GM13976 (cell line): ENCODE measurements around the gene PHLPP2.
A peak's percentile ranks its signal among the peaks of the same experiment; 100 is the strongest.

Experiments used
- DNase-seq: peaks from one replicate; pipeline ENCODE4 v3.0.0; 2012; ENCODE audit warnings: low spot score
- CTCF ChIP-seq: IDR thresholded peaks from 2 replicates; pipeline ENCODE4 v1.5.1; 2012; ENCODE audit warnings: borderline replicate concordance, mild to moderate bottlenecking; ENCODE audit not compliant: insufficient read depth; ENCODE audit errors: extremely low read depth, missing control alignments, control extremely low read depth
- in situ Hi-C: fragments of 300-500 bp; cut with MboI; formaldehyde crosslinking; loops from one replicate; pipeline ENCODE4 v1.12.0; 2022; ENCODE audit warnings: low sequenced_read_pairs, mixed read lengths, inconsistent platforms; ENCODE audit not compliant: unreplicated experiment

Gene PHLPP2

DNA sequence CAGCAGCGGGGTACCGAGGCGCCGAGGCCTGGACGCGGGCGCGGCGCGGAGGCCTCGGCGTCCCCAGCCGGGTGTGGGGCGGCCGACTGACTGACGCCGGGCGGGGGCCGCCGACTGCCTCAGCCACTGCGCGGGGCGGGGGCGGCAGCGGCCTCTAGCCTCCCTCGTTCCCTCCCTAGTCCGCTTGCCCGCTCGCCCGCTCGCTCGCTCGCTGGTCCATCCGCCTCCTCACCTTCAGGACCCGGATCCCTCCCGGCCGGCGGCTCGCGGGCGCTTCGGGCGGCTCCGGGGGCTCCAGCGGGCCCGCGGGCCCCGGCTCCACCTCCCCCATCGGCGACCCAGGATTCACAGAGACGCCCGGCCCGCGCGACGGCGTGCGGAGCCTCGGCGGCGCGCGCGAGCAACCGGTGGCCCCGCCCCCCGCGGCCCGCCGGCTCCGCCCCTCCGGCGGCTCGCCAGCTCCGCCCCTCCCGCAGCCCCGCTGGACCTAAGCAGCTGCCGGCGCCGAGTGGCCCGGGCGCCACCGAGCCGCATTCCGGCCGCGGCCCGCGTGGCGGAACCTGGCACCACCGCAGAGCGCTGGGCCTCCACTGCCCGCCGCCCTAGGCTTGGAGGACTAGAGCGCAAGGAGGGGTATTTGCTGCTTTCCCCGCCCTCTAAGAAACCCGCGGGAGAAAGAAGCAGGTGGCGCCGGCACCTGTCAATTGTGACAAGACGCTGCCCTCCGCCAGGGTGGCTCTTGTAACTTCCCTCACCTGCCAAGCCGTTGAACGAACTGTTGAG, 773 bp downstream of the PHLPP2 start:
- peak; percentile 9 for TF ChIP-seq CTCF
- peak; percentile 95 for DNase-seq

GRCh38 chr16:71722801-71723536, 1.5 kb downstream of the PHLPP2 start:
- peak; percentile 76 for DNase-seq
- TF ChIP-seq CTCF = no peak
- in situ Hi-C loops = no loop called here

More for the DNA sequence above, 773 bp downstream of the PHLPP2 start:
- in situ Hi-C loops = no loop called here

DNA sequence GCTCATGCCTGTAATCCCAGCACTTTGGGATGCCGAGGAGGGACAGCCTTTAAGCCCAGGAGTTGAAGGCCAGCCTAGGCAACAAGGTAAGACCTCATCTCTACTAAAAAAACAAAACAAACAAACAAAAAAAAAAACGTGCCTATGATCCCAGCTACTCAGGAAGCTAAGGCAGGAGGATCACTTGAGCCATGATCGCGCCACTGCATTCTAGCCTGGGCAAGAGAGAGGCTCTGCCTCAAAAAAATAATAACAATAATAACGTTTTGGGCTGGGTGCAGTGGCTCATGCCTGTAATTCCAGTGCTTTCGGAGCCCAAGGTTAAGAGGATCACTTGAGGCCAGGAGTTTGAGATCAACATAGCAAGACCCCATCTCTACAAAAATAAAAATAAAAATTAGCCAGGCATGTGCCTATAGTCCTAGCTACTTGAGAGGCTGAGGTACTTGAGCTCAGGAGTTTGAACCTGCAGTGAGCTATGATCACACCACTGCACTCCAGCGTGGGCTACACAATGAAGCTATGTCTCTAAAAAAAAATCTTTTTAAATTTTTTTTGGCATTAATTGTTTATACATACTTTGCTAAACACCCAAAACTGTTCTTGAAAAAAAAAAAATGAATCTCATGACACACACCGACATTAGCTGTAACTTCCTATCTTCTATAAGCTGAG, 3.3 kb downstream of the PHLPP2 start:
- no peak for TF ChIP-seq CTCF
- in situ Hi-C loops = no loop called here
- no peak for DNase-seq

GRCh38 chr16:71712501-71712900, 12.0 kb downstream of the PHLPP2 start:
- in situ Hi-C loops = no loop called here
- no peak for TF ChIP-seq CTCF
- DNase-seq = no peak

- TF ChIP-seq CTCF = no peak
- no peak for DNase-seq
- in situ Hi-C loops = no loop called here
These were observed 12.7 kb downstream of the PHLPP2 start for GRCh38 chr16:71711789-71712188.

DNA sequence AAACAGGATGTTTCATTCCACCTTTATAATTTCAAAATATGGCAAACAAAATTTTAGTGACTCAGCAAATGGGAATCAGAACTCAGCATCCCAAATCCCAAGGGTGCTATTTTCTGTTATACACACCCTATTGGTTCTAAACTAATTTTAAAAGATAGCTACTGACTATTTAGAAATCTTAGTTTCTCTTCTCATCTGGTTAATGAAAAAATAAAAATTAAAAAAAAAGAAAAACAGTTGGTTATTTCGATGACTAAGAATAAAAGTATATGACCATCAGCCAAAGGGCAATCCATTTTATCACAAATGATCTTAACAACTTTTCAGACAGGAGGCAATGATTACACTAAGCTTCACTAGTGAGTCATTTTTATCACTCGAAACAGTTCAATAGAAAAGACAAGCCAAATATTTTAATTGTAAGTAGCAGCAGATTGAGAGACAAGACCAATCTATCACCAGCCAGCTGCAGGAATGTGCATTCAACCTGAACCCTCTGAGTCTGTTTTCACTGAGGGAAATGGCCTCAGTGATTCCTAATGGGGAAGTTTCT, 15.2 kb downstream of the PHLPP2 start:
- TF ChIP-seq CTCF = no peak
- in situ Hi-C loops = no loop called here

More for the DNA sequence above, 15.2 kb downstream of the PHLPP2 start:
- no peak for DNase-seq
